ENCODE data around the gene PLAAT5.

DNA sequence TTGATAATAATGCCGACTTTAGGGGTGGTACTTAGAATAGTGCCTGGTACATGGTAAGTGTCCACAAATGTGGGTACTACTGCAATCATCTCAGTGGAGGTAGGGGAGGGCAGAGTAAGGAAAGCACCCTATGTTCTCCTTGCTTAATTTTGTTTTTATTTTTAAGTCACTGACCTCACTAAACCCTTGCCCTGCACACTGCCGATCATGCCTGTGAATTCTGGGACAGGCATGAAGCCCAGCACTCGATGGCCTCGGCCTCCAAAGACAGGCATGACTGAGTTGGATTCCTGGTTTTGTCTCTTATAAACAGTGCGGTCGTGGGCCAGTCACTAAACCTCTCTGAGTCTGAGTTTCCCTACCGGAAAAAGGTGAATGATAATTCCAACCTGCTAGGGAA is 21.8 kb upstream of the PLAAT5 start:
- TF ChIP-seq, protein P1, sequence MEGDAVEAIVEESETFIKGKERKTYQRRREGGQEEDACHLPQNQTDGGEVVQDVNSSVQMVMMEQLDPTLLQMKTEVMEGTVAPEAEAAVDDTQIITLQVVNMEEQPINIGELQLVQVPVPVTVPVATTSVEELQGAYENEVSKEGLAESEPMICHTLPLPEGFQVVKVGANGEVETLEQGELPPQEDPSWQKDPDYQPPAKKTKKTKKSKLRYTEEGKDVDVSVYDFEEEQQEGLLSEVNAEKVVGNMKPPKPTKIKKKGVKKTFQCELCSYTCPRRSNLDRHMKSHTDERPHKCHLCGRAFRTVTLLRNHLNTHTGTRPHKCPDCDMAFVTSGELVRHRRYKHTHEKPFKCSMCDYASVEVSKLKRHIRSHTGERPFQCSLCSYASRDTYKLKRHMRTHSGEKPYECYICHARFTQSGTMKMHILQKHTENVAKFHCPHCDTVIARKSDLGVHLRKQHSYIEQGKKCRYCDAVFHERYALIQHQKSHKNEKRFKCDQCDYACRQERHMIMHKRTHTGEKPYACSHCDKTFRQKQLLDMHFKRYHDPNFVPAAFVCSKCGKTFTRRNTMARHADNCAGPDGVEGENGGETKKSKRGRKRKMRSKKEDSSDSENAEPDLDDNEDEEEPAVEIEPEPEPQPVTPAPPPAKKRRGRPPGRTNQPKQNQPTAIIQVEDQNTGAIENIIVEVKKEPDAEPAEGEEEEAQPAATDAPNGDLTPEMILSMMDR (IDR thresholded peaks at IDR 0.05): no peak
- no peak for TF ChIP-seq POLR2A (IDR thresholded peaks at IDR 0.05)
